GM18505 (cell line): ENCODE data around the gene TIMP1.

Experiments used
- ATAC-seq: cut with Tn5 transposase; IDR thresholded peaks from one replicate; pipeline ENCODE4 v1.9.1; 2021; ENCODE audit not compliant: unreplicated experiment
- POLR2A ChIP-seq: IDR thresholded peaks from 4 replicates; pipeline ENCODE4 v1.6.1; 2011; ENCODE audit warnings: borderline replicate concordance; ENCODE audit not compliant: insufficient read depth, insufficient read length; ENCODE audit errors: extremely low read depth

The TIMP1 gene

GRCh38 chrX:47564438-47565085 lies 17.7 kb upstream of the TIMP1 start:
- TF ChIP-seq POLR2A = no peak
- ATAC-seq = no peak

- ATAC-seq = no peak
- no peak for TF ChIP-seq POLR2A
These were observed 15.4 kb upstream of the TIMP1 start for GRCh38 chrX:47566841-47567240.

- ATAC-seq = no peak
- no peak for TF ChIP-seq POLR2A
These were observed 13.5 kb upstream of the TIMP1 start for GRCh38 chrX:47568656-47569295.

GRCh38 chrX:47570794-47571193 lies 11.4 kb upstream of the TIMP1 start:
- no peak for ATAC-seq
- no peak for TF ChIP-seq POLR2A

- no peak for TF ChIP-seq POLR2A
- no peak for ATAC-seq
These were observed 11.0 kb upstream of the TIMP1 start for GRCh38 chrX:47571215-47571614.

- no peak for TF ChIP-seq POLR2A
These were observed 10.3 kb upstream of the TIMP1 start for GRCh38 chrX:47571896-47572295.

GRCh38 chrX:47572773-47573340 lies 9.4 kb upstream of the TIMP1 start:
- TF ChIP-seq POLR2A = no peak

More at GRCh38 chrX:47571896-47572295, 10.3 kb upstream of the TIMP1 start:
- no peak for ATAC-seq

GRCh38 chrX:47573341-47574075 lies 8.7 kb upstream of the TIMP1 start:
- no peak for ATAC-seq
- no peak for TF ChIP-seq POLR2A

More at GRCh38 chrX:47572773-47573340, 9.4 kb upstream of the TIMP1 start:
- ATAC-seq = no peak

- no peak for TF ChIP-seq POLR2A
- no peak for ATAC-seq
These were observed 8.1 kb upstream of the TIMP1 start for GRCh38 chrX:47574076-47574546.

- no peak for ATAC-seq
- no peak for TF ChIP-seq POLR2A
These were observed 7.5 kb upstream of the TIMP1 start for GRCh38 chrX:47574547-47575301.

- ATAC-seq = no peak
- TF ChIP-seq POLR2A = no peak
These were observed 6.0 kb upstream of the TIMP1 start for GRCh38 chrX:47576021-47576898.

- TF ChIP-seq POLR2A = no peak
- ATAC-seq = no peak
These were observed 4.8 kb upstream of the TIMP1 start for GRCh38 chrX:47577424-47577823.
